ENCODE results near the gene CRNKL1.
A peak's percentile ranks its signal among the peaks of the same experiment; 100 is the strongest.

The CRNKL1 gene

GRCh38 chr20:20052074-20052970 lies at the start of gene CRNKL1, which contains the start of gene CFAP61:
TSS of gene CRNKL1 (minus strand) at chr20:20052466. CDS start at chr20:20052342, 124 bp downstream.
TSS of gene CFAP61 (plus strand) at chr20:20052532. CDS start at chr20:20056654, 4,122 bp downstream.
- no peak for TF ChIP-seq ZNF274 (IDR thresholded peaks at IDR 0.05; ENCODE audit: low read depth, low read length)
- peak within 1 kb of the TSS; percentile 91 for H3K4me3 ChIP-seq (ENCODE audit: low read length)

- no peak overlapping the region for H3K4me3 ChIP-seq (ENCODE audit: low read length)
- no peak for TF ChIP-seq ZNF274 (IDR thresholded peaks at IDR 0.05; ENCODE audit: low read depth, low read length)
Observed at GRCh38 chr20:20100881-20101280, 48.6 kb upstream of the CRNKL1 start.

GRCh38 chr20:20096421-20096820 lies 44.2 kb upstream of the CRNKL1 start:
- no peak for TF ChIP-seq ZNF274 (IDR thresholded peaks at IDR 0.05; ENCODE audit: low read depth, low read length)
- no peak overlapping the region for H3K4me3 ChIP-seq (ENCODE audit: low read length)

GRCh38 chr20:20095114-20095872 lies 43.0 kb upstream of the CRNKL1 start:
- H3K4me3 ChIP-seq (ENCODE audit: low read length): no peak overlapping the region
- TF ChIP-seq ZNF274 (IDR thresholded peaks at IDR 0.05; ENCODE audit: low read depth, low read length): no peak

- H3K4me3 ChIP-seq (ENCODE audit: low read length): no peak overlapping the region
- no peak for TF ChIP-seq ZNF274 (IDR thresholded peaks at IDR 0.05; ENCODE audit: low read depth, low read length)
Observed at GRCh38 chr20:20094410-20094809, 42.1 kb upstream of the CRNKL1 start.

- H3K4me3 ChIP-seq (ENCODE audit: low read length): no peak overlapping the region
- no peak for TF ChIP-seq ZNF274 (IDR thresholded peaks at IDR 0.05; ENCODE audit: low read depth, low read length)
Observed at GRCh38 chr20:20092827-20093226, 40.6 kb upstream of the CRNKL1 start.

GRCh38 chr20:20089939-20090338 lies 37.7 kb upstream of the CRNKL1 start:
- TF ChIP-seq ZNF274 (IDR thresholded peaks at IDR 0.05; ENCODE audit: low read depth, low read length): no peak
- no peak overlapping the region for H3K4me3 ChIP-seq (ENCODE audit: low read length)

GRCh38 chr20:20089018-20089417 lies 36.8 kb upstream of the CRNKL1 start:
- no peak for TF ChIP-seq ZNF274 (IDR thresholded peaks at IDR 0.05; ENCODE audit: low read depth, low read length)

GRCh38 chr20:20085812-20086211 lies 33.5 kb upstream of the CRNKL1 start:
- no peak for TF ChIP-seq ZNF274 (IDR thresholded peaks at IDR 0.05; ENCODE audit: low read depth, low read length)
- H3K4me3 ChIP-seq (ENCODE audit: low read length): no peak overlapping the region

More at GRCh38 chr20:20089018-20089417, 36.8 kb upstream of the CRNKL1 start:
- no peak overlapping the region for H3K4me3 ChIP-seq (ENCODE audit: low read length)

GRCh38 chr20:20085071-20085470 lies 32.8 kb upstream of the CRNKL1 start:
- H3K4me3 ChIP-seq (ENCODE audit: low read length): no peak overlapping the region
- TF ChIP-seq ZNF274 (IDR thresholded peaks at IDR 0.05; ENCODE audit: low read depth, low read length): no peak

GRCh38 chr20:20084296-20084752 lies 32.1 kb upstream of the CRNKL1 start:
- no peak overlapping the region for H3K4me3 ChIP-seq (ENCODE audit: low read length)
- no peak for TF ChIP-seq ZNF274 (IDR thresholded peaks at IDR 0.05; ENCODE audit: low read depth, low read length)

GRCh38 chr20:20083807-20084206 lies 31.5 kb upstream of the CRNKL1 start:
- H3K4me3 ChIP-seq (ENCODE audit: low read length): no peak overlapping the region
- no peak for TF ChIP-seq ZNF274 (IDR thresholded peaks at IDR 0.05; ENCODE audit: low read depth, low read length)

GRCh38 chr20:20079102-20079784 lies 27.0 kb upstream of the CRNKL1 start:
- no peak for TF ChIP-seq ZNF274 (IDR thresholded peaks at IDR 0.05; ENCODE audit: low read depth, low read length)
- no peak overlapping the region for H3K4me3 ChIP-seq (ENCODE audit: low read length)

- TF ChIP-seq ZNF274 (IDR thresholded peaks at IDR 0.05; ENCODE audit: low read depth, low read length): no peak
- H3K4me3 ChIP-seq (ENCODE audit: low read length): no peak overlapping the region
Observed at GRCh38 chr20:20078041-20078440, 25.8 kb upstream of the CRNKL1 start.

Data from GM08714 (cell line).